GM23248 (cell line): ENCODE data around the gene CTBP2. TPM values are rescaled to one million over a fixed set of nuclear protein-coding genes. Genes with fewer than 3 reads are reported as not detected.

Experiments used
- DNase-seq: peaks from one replicate; pipeline ENCODE4 v3.0.0-alpha.2; 2015
- H2AFZ ChIP-seq: fragments of 200-600 bp; sonication (generic); 2 replicates; pipeline ENCODE4 v1.6.1; 2016; ENCODE audit warnings: antibody characterized with exemption
- H3F3A ChIP-seq: fragments of 200-600 bp; sonication (generic); 2 replicates; pipeline ENCODE4 v1.6.1; 2016; ENCODE audit warnings: mild to moderate bottlenecking, antibody characterized with exemption, mixed run types; ENCODE audit not compliant: insufficient read depth
- H3K27ac ChIP-seq: fragments of 200-600 bp; sonication (generic); 2 replicates; pipeline ENCODE4 v1.5.1; 2016; ENCODE audit warnings: mild to moderate bottlenecking
- H3K27me3 ChIP-seq: fragments of 200-600 bp; sonication (generic); replicated peaks from 2 replicates; pipeline ENCODE4 v1.6.1; 2016; ENCODE audit warnings: mild to moderate bottlenecking; ENCODE audit not compliant: insufficient read depth
- H3K36me3 ChIP-seq: fragments of 200-600 bp; sonication (generic); 2 replicates; pipeline ENCODE4 v1.6.1; 2016; ENCODE audit warnings: low read depth, mild to moderate bottlenecking
- H3K4me1 ChIP-seq: fragments of 200-600 bp; sonication (generic); 2 replicates; pipeline ENCODE4 v1.6.1; 2016; ENCODE audit warnings: mild to moderate bottlenecking; ENCODE audit not compliant: insufficient read depth
- H3K4me2 ChIP-seq: fragments of 200-600 bp; sonication (generic); one replicate; pipeline ENCODE4 v1.6.1; 2016; ENCODE audit warnings: mild to moderate bottlenecking; ENCODE audit not compliant: unreplicated experiment
- H3K4me3 ChIP-seq: fragments of 200-600 bp; sonication (generic); 2 replicates; pipeline ENCODE4 v1.5.1; 2016; ENCODE audit warnings: mild to moderate bottlenecking
- H3K79me2 ChIP-seq: fragments of 200-600 bp; sonication (generic); 2 replicates; pipeline ENCODE4 v1.6.1; 2016; ENCODE audit warnings: mild to moderate bottlenecking; ENCODE audit not compliant: insufficient read depth
- H3K9ac ChIP-seq: fragments of 200-600 bp; sonication (generic); 2 replicates; pipeline ENCODE4 v1.6.1; 2016; ENCODE audit warnings: mild to moderate bottlenecking
- H3K9me2 ChIP-seq: fragments of 200-600 bp; sonication (generic); 2 replicates; pipeline ENCODE4 v1.6.1; 2016; ENCODE audit warnings: mixed run types, mild to moderate bottlenecking, moderate library complexity; ENCODE audit not compliant: insufficient read depth
- H3K9me3 ChIP-seq: fragments of 200-600 bp; sonication (generic); one replicate; pipeline ENCODE4 v1.6.1; 2017; ENCODE audit warnings: low read depth
- H4K20me1 ChIP-seq: fragments of 200-600 bp; sonication (generic); 2 replicates; pipeline ENCODE4 v1.6.0; 2016; ENCODE audit not compliant: insufficient read depth
- EZH2 ChIP-seq: fragments of 200-600 bp; sonication (generic); IDR thresholded peaks from 2 replicates; pipeline ENCODE4 v1.6.1; 2018; ENCODE audit warnings: antibody characterized with exemption, mild to moderate bottlenecking; ENCODE audit not compliant: insufficient read depth, poor library complexity, severe bottlenecking
- EZH2phosphoT487 ChIP-seq: fragments of 200-600 bp; sonication (generic); IDR thresholded peaks from 2 replicates; pipeline ENCODE4 v1.6.1; 2018; ENCODE audit warnings: antibody characterized with exemption, moderate library complexity, mild to moderate bottlenecking, low read depth; ENCODE audit not compliant: insufficient read depth
- WGBS, 2 experiments: methylation state at CpG; one replicate each; pipeline ENCODE4 v1.1.6; 2015 to 2017; ENCODE audit warnings: low lambda C conversion rate in 2 of 2, low coverage in 1 of 2; ENCODE audit errors: missing lambda C conversion rate in 2 of 2; 5-methylcytosine and 5-hydroxymethylcytosine counted together
- in situ Hi-C: fragments of 300-500 bp; cut with MboI; formaldehyde crosslinking; loops from 2 replicates; pipeline ENCODE4 v1.15.0; 2020
- polyA plus RNA-seq: library from polyadenylated mRNA; unstranded; fragments of >200 nt; fragmentation: Nextera tagmentation; extraction: Ambion mirVana; gene quantifications from 2 replicates; pipeline ENCODE4 v1.2.1, GENCODE V29; 2016
- total RNA-seq: library from RNA; depleted of rRNA; stranded (reverse); fragments of >200 nt; shearing (Covaris generic); gene quantifications from 2 replicates; pipeline ENCODE4 v1.2.3, GENCODE V29; 2014

CTBP2 gene
- total and polyA plus RNA-seq, 2 experiments from 2014 or later: 52.0 to 65.5 TPM

DNA sequence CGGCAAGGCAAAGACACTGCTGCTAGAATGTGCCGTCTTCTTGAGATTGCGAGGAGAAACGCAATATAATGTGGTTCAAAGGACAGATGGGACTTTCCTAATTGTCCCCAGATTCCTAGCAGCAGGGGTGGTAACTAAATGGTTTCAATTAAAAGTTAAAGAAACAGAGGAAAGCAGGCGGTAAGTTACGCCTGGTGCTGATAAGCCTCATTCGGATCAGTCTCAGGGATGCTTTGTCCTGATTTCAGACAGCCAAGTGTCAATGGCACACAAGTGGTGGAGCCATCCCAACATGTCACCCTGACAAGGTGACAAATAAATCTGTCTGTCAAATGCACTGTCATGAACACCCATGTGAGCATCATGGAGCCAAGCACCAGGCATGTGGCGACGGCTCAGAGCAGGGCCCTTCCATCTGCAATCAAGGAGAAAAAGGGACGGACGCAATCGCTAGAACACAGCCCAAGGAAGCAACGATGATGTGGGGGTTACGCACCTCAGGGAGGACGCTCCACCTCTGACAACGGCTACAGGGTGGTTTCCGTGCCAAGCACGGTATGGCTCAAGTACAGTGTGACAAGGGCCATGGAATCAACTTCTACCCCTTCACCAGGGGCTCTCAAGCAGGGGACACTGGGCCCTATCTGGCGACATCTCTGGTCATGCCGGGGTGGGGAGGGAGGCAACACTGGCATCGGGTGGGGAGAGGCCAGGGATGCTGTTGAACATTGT, 66.2 kb downstream of the CTBP2 start:
- peak overlapping the region; percentile 75 for H3K4me2 ChIP-seq
- WGBS, 2 experiments: 57 to 63% methylated on average over 21 of the region's 21 CpGs
- in situ Hi-C loops: no loop called here
- no peak overlapping the region for H2AFZ ChIP-seq
- H3K9me2 ChIP-seq: no peaks in the 10 kb centered on the region
- H3K4me1 ChIP-seq: peaks cover 34% of the 10 kb centered on the region
- DNase-seq: no peak
- peak overlapping the region; percentile 68 for H3K9ac ChIP-seq
- no peaks in the 10 kb centered on the region for H3K9me3 ChIP-seq
- H3F3A ChIP-seq: peaks cover 25% of the 10 kb centered on the region
- no peak for TF ChIP-seq EZH2
- no peak for TF ChIP-seq EZH2phosphoT487
- H3K27me3 ChIP-seq: no peaks in the 10 kb centered on the region
- peak overlapping the region; percentile 87 for H3K27ac ChIP-seq
- no peaks in the 10 kb centered on the region for H3K36me3 ChIP-seq
- H4K20me1 ChIP-seq: peaks cover 4% of the 10 kb centered on the region; the same call in 1 of the 2 replicates
- peaks cover 98% of the 10 kb centered on the region for H3K79me2 ChIP-seq
- peak overlapping the region; percentile 52 for H3K4me3 ChIP-seq

DNA sequence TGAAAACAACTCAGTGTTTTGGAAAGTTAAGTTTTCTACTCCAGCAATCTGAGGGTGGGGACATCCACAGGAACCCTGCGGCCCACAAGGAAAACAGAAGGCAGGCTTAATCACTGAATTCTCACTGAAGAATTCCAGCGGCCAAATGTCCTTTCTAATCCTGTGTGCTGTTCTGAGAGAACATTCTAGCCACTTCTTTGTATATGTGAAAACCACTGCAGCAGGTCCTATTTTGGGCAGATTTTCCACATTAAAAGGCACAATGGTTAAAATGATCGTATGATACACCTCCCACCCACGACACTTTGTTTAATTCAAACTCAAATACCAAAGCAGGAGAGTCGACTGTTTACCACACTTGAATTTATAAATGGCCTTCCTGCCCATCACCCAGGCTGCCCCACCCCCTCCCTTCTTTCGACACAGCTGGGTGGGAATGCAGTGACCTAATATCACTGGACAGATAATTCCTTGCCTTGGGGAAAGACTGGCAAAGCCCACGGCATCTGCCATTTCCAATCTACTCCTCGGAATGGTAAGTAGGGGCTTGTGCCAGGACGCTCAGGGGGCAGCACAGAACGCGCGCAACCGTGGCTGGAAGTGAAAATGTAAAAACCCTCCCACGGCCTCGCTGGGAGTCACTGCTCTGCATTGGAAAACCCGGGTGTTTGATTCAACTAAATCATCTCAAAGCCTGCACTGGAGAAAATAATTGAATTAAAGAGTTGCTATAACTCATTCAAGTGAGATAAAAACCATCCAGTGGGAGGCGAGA, 67.0 kb downstream of the CTBP2 start:
- no peaks in the 10 kb centered on the region for H3K36me3 ChIP-seq
- DNase-seq: peak; percentile 80
- no peaks in the 10 kb centered on the region for H3K27me3 ChIP-seq
- H3K9ac ChIP-seq: peak overlapping the region; percentile 68
- peaks cover 98% of the 10 kb centered on the region for H3K79me2 ChIP-seq
- in situ Hi-C loops: no loop called here
- no peaks in the 10 kb centered on the region for H3K9me3 ChIP-seq
- H2AFZ ChIP-seq: peak overlapping the region; percentile 39; the same call in 1 of the 2 replicates
- H3K4me3 ChIP-seq: peak overlapping the region; percentile 52
- H3K4me1 ChIP-seq: peaks cover 34% of the 10 kb centered on the region
- H3K27ac ChIP-seq: peak overlapping the region; percentile 87
- peaks cover 25% of the 10 kb centered on the region for H3F3A ChIP-seq
- H3K9me2 ChIP-seq: no peaks in the 10 kb centered on the region
- TF ChIP-seq EZH2phosphoT487: no peak
- WGBS, 2 experiments: 10 to 11% methylated on average over 16 to 17 of the region's 17 CpGs
- H3K4me2 ChIP-seq: peak overlapping the region; percentile 75
- H4K20me1 ChIP-seq: peaks cover 4% of the 10 kb centered on the region; the same call in 1 of the 2 replicates

DNA sequence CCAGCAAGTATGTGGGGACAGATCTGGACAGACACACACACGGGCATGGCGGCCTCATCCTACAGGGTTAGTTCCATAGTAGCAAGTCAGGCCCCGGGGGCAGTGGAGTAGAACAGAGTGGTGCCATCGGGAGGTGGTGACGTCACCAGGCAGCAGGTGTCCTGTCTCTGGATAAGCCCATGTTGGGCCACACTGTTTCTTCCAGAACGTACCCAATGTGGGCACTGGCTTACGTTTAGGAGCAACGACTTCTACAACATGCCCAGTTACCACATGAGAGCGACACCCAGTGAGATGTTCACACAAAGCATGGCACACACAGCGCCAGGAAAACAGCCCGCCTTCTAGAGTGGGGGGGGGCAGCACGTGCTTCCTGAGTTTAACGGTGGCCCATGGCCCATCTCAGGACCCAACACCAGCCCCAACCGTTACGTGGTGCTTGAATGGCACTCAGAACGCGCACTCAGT, 67.8 kb downstream of the CTBP2 start:
- WGBS, 2 experiments: 96 to 97% methylated on average over 17 of the region's 17 CpGs
- no peaks in the 10 kb centered on the region for H3K36me3 ChIP-seq
- peak overlapping the region; percentile 87 for H3K27ac ChIP-seq
- peaks cover 4% of the 10 kb centered on the region; the same call in 1 of the 2 replicates for H4K20me1 ChIP-seq
- no peak overlapping the region for H2AFZ ChIP-seq
- peak overlapping the region; percentile 68 for H3K9ac ChIP-seq
- no peaks in the 10 kb centered on the region for H3K9me2 ChIP-seq
- peaks cover 25% of the 10 kb centered on the region for H3F3A ChIP-seq
- TF ChIP-seq EZH2 (no peak), EZH2phosphoT487 (no peak)
- H3K4me1 ChIP-seq: peaks cover 34% of the 10 kb centered on the region
- H3K4me2 ChIP-seq: peak overlapping the region; percentile 75
- in situ Hi-C loops: no loop called here
- peaks cover 98% of the 10 kb centered on the region for H3K79me2 ChIP-seq
- H3K27me3 ChIP-seq: no peaks in the 10 kb centered on the region
- H3K4me3 ChIP-seq: peak overlapping the region; percentile 52; the same call in 1 of the 2 replicates
- no peaks in the 10 kb centered on the region for H3K9me3 ChIP-seq
- peak; percentile 8 for DNase-seq

GRCh38 chr10:125091891-125092290, 68.5 kb downstream of the CTBP2 start:
- H3K36me3 ChIP-seq: no peaks in the 10 kb centered on the region
- H2AFZ ChIP-seq: no peak overlapping the region
- H3K27ac ChIP-seq: peak overlapping the region; percentile 87; the same call in 1 of the 2 replicates
- DNase-seq: peak; percentile 41
- in situ Hi-C loops: no loop called here
- H3K4me3 ChIP-seq: no peak overlapping the region
- peaks cover 25% of the 10 kb centered on the region for H3F3A ChIP-seq
- peaks cover 98% of the 10 kb centered on the region for H3K79me2 ChIP-seq
- peaks cover 34% of the 10 kb centered on the region for H3K4me1 ChIP-seq
- TF ChIP-seq EZH2 (no peak), EZH2phosphoT487 (no peak)
- H3K27me3 ChIP-seq: no peaks in the 10 kb centered on the region
- peaks cover 4% of the 10 kb centered on the region; the same call in 1 of the 2 replicates for H4K20me1 ChIP-seq
- H3K4me2 ChIP-seq: no peak overlapping the region
- no peak overlapping the region for H3K9ac ChIP-seq
- H3K9me2 ChIP-seq: no peaks in the 10 kb centered on the region
- no peaks in the 10 kb centered on the region for H3K9me3 ChIP-seq
